Astrocyte (in vitro differentiated cells and primary cell): ENCODE measurements around the gene MROH9. TPM values are rescaled to one million over a fixed set of nuclear protein-coding genes. Genes with fewer than 3 reads are reported as not detected.
"Not testable (repeated sequence)": the region's sequence is repeated elsewhere in the genome, so short reads cannot be mapped to it uniquely, and the experiment has no call there.

Source experiments
- DNase-seq: peaks from one replicate; pipeline ENCODE4 v3.0.0-alpha.2; 2010; ENCODE audit warnings: low read depth
- FAIRE-seq: peaks from 2 replicates; lab custom pipeline; 2011; peaks lifted over from hg19 to GRCh38; lab: Jason Lieb, UNC
- H2AFZ ChIP-seq: 2 replicates; pipeline ENCODE4 v1.6.0; 2012; ENCODE audit warnings: low read depth, low read length, inconsistent platforms
- H3K27ac ChIP-seq: 2 replicates; pipeline ENCODE4 v1.5.1; 2011; ENCODE audit warnings: low read depth, low read length, inconsistent platforms
- H3K27me3 ChIP-seq: 2 replicates; pipeline ENCODE4 v1.6.0; 2011; ENCODE audit warnings: low read length, inconsistent platforms; ENCODE audit not compliant: insufficient read depth
- H3K36me3 ChIP-seq: 2 replicates; pipeline ENCODE4 v1.5.1; 2011; ENCODE audit warnings: low read length, inconsistent platforms; ENCODE audit not compliant: insufficient read depth
- H3K4me1 ChIP-seq: 2 replicates; pipeline ENCODE4 v1.5.1; 2011; ENCODE audit warnings: low read length, inconsistent platforms; ENCODE audit not compliant: insufficient read depth
- H3K4me2 ChIP-seq: 2 replicates; pipeline ENCODE4 v1.6.0; 2012; ENCODE audit warnings: low read length, inconsistent platforms
- H3K4me3 ChIP-seq: 2 replicates; pipeline ENCODE4 v1.5.1; 2011; ENCODE audit warnings: low read depth, mild to moderate bottlenecking, low read length, inconsistent platforms; ENCODE audit not compliant: insufficient read depth
- H3K79me2 ChIP-seq: 2 replicates; pipeline ENCODE4 v1.6.0; 2012; ENCODE audit warnings: mild to moderate bottlenecking, low read length, inconsistent platforms; ENCODE audit not compliant: insufficient read depth
- H3K9ac ChIP-seq: 2 replicates; pipeline ENCODE4 v1.6.0; 2012; ENCODE audit warnings: mild to moderate bottlenecking, low read length, inconsistent platforms
- H3K9me3 ChIP-seq: 2 replicates; pipeline ENCODE4 v1.5.1; 2012; ENCODE audit warnings: low read depth, mild to moderate bottlenecking, low read length, inconsistent platforms; ENCODE audit not compliant: insufficient read depth
- H4K20me1 ChIP-seq: 2 replicates; pipeline ENCODE4 v1.6.0; 2012; ENCODE audit warnings: low read length, inconsistent platforms; ENCODE audit not compliant: insufficient read depth
- H3K27ac Mint-ChIP-seq: one replicate; pipeline ENCODE4 v1.8.0; 2021; ENCODE audit warnings: mild to moderate bottlenecking, mixed read lengths; ENCODE audit not compliant: unreplicated experiment
- H3K27me3 Mint-ChIP-seq: one replicate; pipeline ENCODE4 v1.8.0; 2021; ENCODE audit warnings: low read depth, mixed read lengths; ENCODE audit not compliant: unreplicated experiment
- H3K36me3 Mint-ChIP-seq: one replicate; pipeline ENCODE4 v1.8.0; 2021; ENCODE audit warnings: low read depth, mixed read lengths; ENCODE audit not compliant: unreplicated experiment
- H3K4me1 Mint-ChIP-seq: one replicate; pipeline ENCODE4 v1.8.0; 2021; ENCODE audit warnings: low read depth, mixed read lengths; ENCODE audit not compliant: unreplicated experiment
- H3K4me3 Mint-ChIP-seq: one replicate; pipeline ENCODE4 v1.8.0; 2021; ENCODE audit warnings: mild to moderate bottlenecking, moderate library complexity, mixed read lengths; ENCODE audit not compliant: unreplicated experiment
- H3K9me3 Mint-ChIP-seq: one replicate; pipeline ENCODE4 v1.8.0; 2021; ENCODE audit warnings: mild to moderate bottlenecking, mixed read lengths; ENCODE audit not compliant: unreplicated experiment
- CTCF ChIP-seq: IDR thresholded peaks from 2 replicates; pipeline ENCODE4 v1.5.1; 2011; ENCODE audit warnings: low read depth, mild to moderate bottlenecking, inconsistent platforms, low read length, moderate library complexity; ENCODE audit not compliant: insufficient read depth
- EZH2 ChIP-seq: IDR thresholded peaks from 2 replicates; pipeline ENCODE4 v1.6.1; 2012; ENCODE audit warnings: mild to moderate bottlenecking, low read length, inconsistent platforms; ENCODE audit not compliant: insufficient read depth
- total RNA-seq: library from RNA; stranded (reverse); gene quantifications from 2 replicates; pipeline ENCODE4 v1.2.1, GENCODE V29; 2021

Gene MROH9
- total RNA-seq, 1 donor from 2014 or later = not detected

- Mint-ChIP-seq H3K4me3 (no peak overlapping the region), H3K4me1 (peaks cover 11% of the 10 kb centered on the region), H3K27me3 (no peaks in the 10 kb centered on the region), H3K9me3 (no peaks in the 10 kb centered on the region), H3K27ac (no peak overlapping the region), H3K36me3 (no peaks in the 10 kb centered on the region)
- H3K4me3 ChIP-seq = no peak overlapping the region
- H3K9ac ChIP-seq = no peak overlapping the region
- H3K4me2 ChIP-seq = peak overlapping the region; percentile 20
- no peaks in the 10 kb centered on the region for H3K36me3 ChIP-seq
- no peak overlapping the region for H2AFZ ChIP-seq
- no peaks in the 10 kb centered on the region for H3K79me2 ChIP-seq
- DNase-seq (peak; percentile 24), FAIRE-seq (peak; percentile 93)
- H3K27me3 ChIP-seq = no peaks in the 10 kb centered on the region
- no peaks in the 10 kb centered on the region for H4K20me1 ChIP-seq
- H3K27ac ChIP-seq = no peak overlapping the region
- no peak for TF ChIP-seq CTCF
- no peak for TF ChIP-seq EZH2
- peaks cover 10% of the 10 kb centered on the region for H3K4me1 ChIP-seq
- no peaks in the 10 kb centered on the region for H3K9me3 ChIP-seq
These were observed 25.1 kb upstream of the MROH9 start for GRCh38 chr1:170910273-170910672.

GRCh38 chr1:170917373-170917772, 18.0 kb upstream of the MROH9 start:
- H3K36me3 ChIP-seq = no peaks in the 10 kb centered on the region
- H3K4me2 ChIP-seq = no peak overlapping the region
- no peak overlapping the region for H2AFZ ChIP-seq
- H3K36me3 Mint-ChIP-seq = no peaks in the 10 kb centered on the region
- FAIRE-seq = no peak
- no peak for TF ChIP-seq CTCF
- no peak for TF ChIP-seq EZH2
- no peaks in the 10 kb centered on the region for H3K27me3 Mint-ChIP-seq
- H3K9me3 Mint-ChIP-seq = peaks cover 17% of the 10 kb centered on the region
- H3K27ac Mint-ChIP-seq = no peak overlapping the region
- H4K20me1 ChIP-seq = no peaks in the 10 kb centered on the region
- no peaks in the 10 kb centered on the region for H3K79me2 ChIP-seq
- H3K9me3 ChIP-seq = peaks cover 5% of the 10 kb centered on the region
- H3K4me3 ChIP-seq = no peak overlapping the region
- H3K4me3 Mint-ChIP-seq = no peak overlapping the region
- no peak for DNase-seq
- no peak overlapping the region for H3K9ac ChIP-seq
- no peaks in the 10 kb centered on the region for H3K4me1 ChIP-seq
- H3K4me1 Mint-ChIP-seq = no peaks in the 10 kb centered on the region
- no peaks in the 10 kb centered on the region for H3K27me3 ChIP-seq
- H3K27ac ChIP-seq = no peak overlapping the region

- not testable (repeated sequence) for H3K27ac Mint-ChIP-seq, H3K4me3 Mint-ChIP-seq, H3K36me3 ChIP-seq, H3K4me2 ChIP-seq, H2AFZ ChIP-seq, H3K9me3 ChIP-seq, H3K4me1 ChIP-seq, H3K27me3 ChIP-seq, H3K9ac ChIP-seq, FAIRE-seq, H3K36me3 Mint-ChIP-seq, H3K27me3 Mint-ChIP-seq, H3K27ac ChIP-seq, H3K79me2 ChIP-seq, H3K4me1 Mint-ChIP-seq, H3K4me3 ChIP-seq, H4K20me1 ChIP-seq
- H3K9me3 Mint-ChIP-seq = peaks cover 19% of the 10 kb centered on the region
- peak; percentile 51 for DNase-seq
These were observed 10.7 kb upstream of the MROH9 start for GRCh38 chr1:170924656-170925055.
